ENCODE data around the gene KRTCAP2.

DNA sequence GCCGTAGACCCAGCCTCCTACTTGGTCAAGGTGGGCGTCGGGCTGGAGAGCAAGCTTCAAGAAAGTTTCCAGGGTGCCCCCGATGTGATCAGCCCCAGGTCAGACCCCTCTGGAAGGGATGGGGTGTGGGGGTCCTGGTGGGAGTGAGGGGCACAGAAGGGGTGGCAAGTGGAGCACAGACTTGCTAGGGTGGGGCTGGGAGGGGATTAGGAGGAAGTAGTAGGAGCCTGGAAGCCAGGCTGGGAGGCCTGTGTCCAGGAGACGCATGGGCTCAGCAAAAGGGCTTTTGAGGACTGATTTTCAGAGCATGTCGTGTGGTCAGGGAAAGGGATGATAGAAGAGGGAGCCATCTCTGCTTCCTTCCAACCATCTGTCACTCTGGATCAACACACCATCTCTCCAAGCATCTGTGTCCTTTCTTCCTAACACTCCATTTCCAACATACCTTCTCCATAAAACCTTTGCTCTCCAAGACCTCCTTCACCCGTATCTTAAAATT, 9.0 kb upstream of the KRTCAP2 start:
- TF ChIP-seq, protein P1, sequence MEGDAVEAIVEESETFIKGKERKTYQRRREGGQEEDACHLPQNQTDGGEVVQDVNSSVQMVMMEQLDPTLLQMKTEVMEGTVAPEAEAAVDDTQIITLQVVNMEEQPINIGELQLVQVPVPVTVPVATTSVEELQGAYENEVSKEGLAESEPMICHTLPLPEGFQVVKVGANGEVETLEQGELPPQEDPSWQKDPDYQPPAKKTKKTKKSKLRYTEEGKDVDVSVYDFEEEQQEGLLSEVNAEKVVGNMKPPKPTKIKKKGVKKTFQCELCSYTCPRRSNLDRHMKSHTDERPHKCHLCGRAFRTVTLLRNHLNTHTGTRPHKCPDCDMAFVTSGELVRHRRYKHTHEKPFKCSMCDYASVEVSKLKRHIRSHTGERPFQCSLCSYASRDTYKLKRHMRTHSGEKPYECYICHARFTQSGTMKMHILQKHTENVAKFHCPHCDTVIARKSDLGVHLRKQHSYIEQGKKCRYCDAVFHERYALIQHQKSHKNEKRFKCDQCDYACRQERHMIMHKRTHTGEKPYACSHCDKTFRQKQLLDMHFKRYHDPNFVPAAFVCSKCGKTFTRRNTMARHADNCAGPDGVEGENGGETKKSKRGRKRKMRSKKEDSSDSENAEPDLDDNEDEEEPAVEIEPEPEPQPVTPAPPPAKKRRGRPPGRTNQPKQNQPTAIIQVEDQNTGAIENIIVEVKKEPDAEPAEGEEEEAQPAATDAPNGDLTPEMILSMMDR (IDR thresholded peaks at IDR 0.05) = no peak
- TF ChIP-seq POLR2A (IDR thresholded peaks at IDR 0.05) = no peak
